Measurements from ENCODE around the gene BBS7.

Gene BBS7

GRCh38 chr4:121801715-121802075, 68.6 kb downstream of the BBS7 start:
- no peak for FAIRE-seq
- TF ChIP-seq, protein P1, sequence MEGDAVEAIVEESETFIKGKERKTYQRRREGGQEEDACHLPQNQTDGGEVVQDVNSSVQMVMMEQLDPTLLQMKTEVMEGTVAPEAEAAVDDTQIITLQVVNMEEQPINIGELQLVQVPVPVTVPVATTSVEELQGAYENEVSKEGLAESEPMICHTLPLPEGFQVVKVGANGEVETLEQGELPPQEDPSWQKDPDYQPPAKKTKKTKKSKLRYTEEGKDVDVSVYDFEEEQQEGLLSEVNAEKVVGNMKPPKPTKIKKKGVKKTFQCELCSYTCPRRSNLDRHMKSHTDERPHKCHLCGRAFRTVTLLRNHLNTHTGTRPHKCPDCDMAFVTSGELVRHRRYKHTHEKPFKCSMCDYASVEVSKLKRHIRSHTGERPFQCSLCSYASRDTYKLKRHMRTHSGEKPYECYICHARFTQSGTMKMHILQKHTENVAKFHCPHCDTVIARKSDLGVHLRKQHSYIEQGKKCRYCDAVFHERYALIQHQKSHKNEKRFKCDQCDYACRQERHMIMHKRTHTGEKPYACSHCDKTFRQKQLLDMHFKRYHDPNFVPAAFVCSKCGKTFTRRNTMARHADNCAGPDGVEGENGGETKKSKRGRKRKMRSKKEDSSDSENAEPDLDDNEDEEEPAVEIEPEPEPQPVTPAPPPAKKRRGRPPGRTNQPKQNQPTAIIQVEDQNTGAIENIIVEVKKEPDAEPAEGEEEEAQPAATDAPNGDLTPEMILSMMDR (IDR thresholded peaks at IDR 0.05; ENCODE audit: insufficient read depth, missing control alignments): no peak
- DNase-seq (ENCODE audit: insufficient read length, low spot score): no peak

GRCh38 chr4:121800961-121801714, 69.1 kb downstream of the BBS7 start, which contains the start of gene EXOSC9:
Gene EXOSC9, plus strand, starts transcription at chr4:121801323. Its CDS starts 102 bp downstream, at chr4:121801425.
- DNase-seq (ENCODE audit: insufficient read length, low spot score): peak; percentile 33
- TF ChIP-seq, protein P1 (IDR thresholded peaks at IDR 0.05; ENCODE audit: insufficient read depth, missing control alignments): no peak
- FAIRE-seq: no peak

DNA sequence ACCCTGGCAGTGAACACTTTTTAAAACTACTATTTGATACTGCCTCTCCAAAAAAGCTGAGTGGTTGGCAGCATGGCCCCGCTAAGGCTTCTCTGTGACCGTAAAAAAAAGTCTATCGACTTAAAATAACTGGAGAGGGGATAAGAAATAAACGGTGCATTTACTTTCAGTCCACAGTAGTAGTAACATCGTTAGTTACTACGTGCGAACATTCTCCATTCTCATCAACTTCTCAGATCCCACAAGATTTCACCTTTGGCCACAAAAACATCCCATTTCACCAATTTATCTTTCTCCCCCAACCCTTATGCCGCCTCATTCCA, 69.7 kb downstream of the BBS7 start:
- TF ChIP-seq, protein P1 (IDR thresholded peaks at IDR 0.05; ENCODE audit: insufficient read depth, missing control alignments): no peak
- no peak for DNase-seq (ENCODE audit: insufficient read length, low spot score)
- peak; percentile 32 for FAIRE-seq

GRCh38 chr4:121799867-121800501, 70.3 kb downstream of the BBS7 start:
- TF ChIP-seq, protein P1 (IDR thresholded peaks at IDR 0.05; ENCODE audit: insufficient read depth, missing control alignments): no peak
- DNase-seq (ENCODE audit: insufficient read length, low spot score): no peak
- no peak for FAIRE-seq

GRCh38 chr4:121799208-121799823, 71.0 kb downstream of the BBS7 start:
- DNase-seq (ENCODE audit: insufficient read length, low spot score): no peak
- FAIRE-seq: no peak
- TF ChIP-seq, protein P1 (IDR thresholded peaks at IDR 0.05; ENCODE audit: insufficient read depth, missing control alignments): no peak

GRCh38 chr4:121796283-121796682, 74.0 kb downstream of the BBS7 start:
- FAIRE-seq: no peak
- no peak for DNase-seq (ENCODE audit: insufficient read length, low spot score)
- TF ChIP-seq, protein P1 (IDR thresholded peaks at IDR 0.05; ENCODE audit: insufficient read depth, missing control alignments): no peak

All from D721Med (cell line).